ENCODE results near the gene IPP.
A peak's percentile ranks its signal among the peaks of the same experiment; 100 is the strongest.
"Not testable (repeated sequence)": the region's sequence is repeated elsewhere in the genome, so short reads cannot be mapped to it uniquely, and the experiment has no call there.

The IPP gene

DNA sequence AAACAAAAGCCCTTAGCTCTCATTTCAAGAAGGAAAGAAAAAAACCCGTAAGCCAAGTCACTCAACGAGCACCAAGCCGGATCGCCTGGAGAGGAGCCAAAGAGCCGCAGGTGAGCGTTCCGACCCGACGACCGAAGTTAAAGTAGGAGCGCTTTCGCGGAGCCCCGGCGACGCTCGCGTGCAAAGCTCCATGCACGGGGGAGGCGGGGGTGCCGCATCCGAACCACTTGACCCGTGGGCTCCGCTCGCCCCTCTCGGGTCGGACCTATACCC lies 64.5 kb downstream of the IPP start:
- TF ChIP-seq CTCF (conservative IDR thresholded peaks at IDR 0.05): no peak
- no peak for TF ChIP-seq ZFX (IDR thresholded peaks at IDR 0.05)

GRCh38 chr1:45685308-45686014 lies 65.0 kb downstream of the IPP start:
- peak overlapping the region; percentile 95 for H3K27ac ChIP-seq
- no peak for TF ChIP-seq CTCF (conservative IDR thresholded peaks at IDR 0.05)
- no peak for TF ChIP-seq ZFX (IDR thresholded peaks at IDR 0.05)

More for the DNA sequence above, 64.5 kb downstream of the IPP start:
- H3K27ac ChIP-seq: peak overlapping the region; percentile 95

GRCh38 chr1:45684402-45684801 lies 66.1 kb downstream of the IPP start:
- TF ChIP-seq CTCF (conservative IDR thresholded peaks at IDR 0.05): no peak
- no peak for TF ChIP-seq ZFX (IDR thresholded peaks at IDR 0.05)

GRCh38 chr1:45682942-45683341 lies 67.5 kb downstream of the IPP start:
- TF ChIP-seq CTCF (conservative IDR thresholded peaks at IDR 0.05) (no peak), ZFX (IDR thresholded peaks at IDR 0.05) (no peak)
- no peak overlapping the region; the same call in 1 of the 2 replicates for H3K27ac ChIP-seq

More at GRCh38 chr1:45684402-45684801, 66.1 kb downstream of the IPP start:
- no peak overlapping the region for H3K27ac ChIP-seq

- peak overlapping the region; percentile 47 for H3K27ac ChIP-seq
- TF ChIP-seq CTCF (conservative IDR thresholded peaks at IDR 0.05) (no peak), ZFX (IDR thresholded peaks at IDR 0.05) (no peak)
These were observed 71.3 kb downstream of the IPP start for GRCh38 chr1:45679123-45679522.

DNA sequence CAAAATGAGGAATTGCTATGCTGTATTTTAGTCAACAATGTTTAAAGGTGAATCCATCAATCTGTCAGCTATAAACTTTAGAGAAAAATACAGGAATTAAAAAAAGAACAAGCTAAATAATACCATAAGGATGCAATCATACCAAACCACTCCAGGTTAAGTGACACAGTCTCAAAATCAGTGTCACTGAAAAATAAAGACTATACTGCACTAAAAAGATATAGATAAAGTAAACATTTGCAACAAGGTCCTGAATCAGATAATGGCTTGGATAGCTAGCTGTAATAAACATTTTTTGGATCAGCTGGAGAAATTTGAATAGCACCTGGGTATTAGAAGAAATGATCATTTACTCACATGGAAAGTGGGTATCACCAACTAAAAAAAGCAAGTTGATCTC lies 72.0 kb downstream of the IPP start:
- no peak overlapping the region for H3K27ac ChIP-seq
- TF ChIP-seq CTCF (conservative IDR thresholded peaks at IDR 0.05) (no peak), ZFX (IDR thresholded peaks at IDR 0.05) (no peak)

DNA sequence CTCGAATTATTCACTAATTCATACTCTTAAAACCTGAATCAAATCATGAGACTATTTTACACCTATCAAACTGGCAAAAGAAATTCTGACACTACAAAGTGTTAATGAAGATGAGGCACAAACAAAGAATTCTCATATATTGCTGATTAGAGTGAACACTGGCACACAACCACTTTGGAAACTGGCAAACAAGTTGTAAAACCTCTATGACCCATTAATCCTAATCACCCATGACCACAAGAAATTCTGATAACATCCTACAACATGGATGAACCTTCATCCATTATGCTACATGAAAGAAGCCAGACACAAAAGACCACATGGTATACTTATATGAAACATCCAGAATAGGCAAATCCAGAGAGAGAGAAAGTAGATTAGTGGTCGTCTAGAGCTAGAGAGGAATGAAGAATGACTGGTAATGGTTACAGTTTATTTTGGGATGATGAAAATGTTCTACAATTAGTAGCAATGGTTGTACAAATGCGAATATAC lies 72.7 kb downstream of the IPP start:
- no peak overlapping the region for H3K27ac ChIP-seq
- TF ChIP-seq CTCF (conservative IDR thresholded peaks at IDR 0.05) (no peak), ZFX (IDR thresholded peaks at IDR 0.05) (no peak)

DNA sequence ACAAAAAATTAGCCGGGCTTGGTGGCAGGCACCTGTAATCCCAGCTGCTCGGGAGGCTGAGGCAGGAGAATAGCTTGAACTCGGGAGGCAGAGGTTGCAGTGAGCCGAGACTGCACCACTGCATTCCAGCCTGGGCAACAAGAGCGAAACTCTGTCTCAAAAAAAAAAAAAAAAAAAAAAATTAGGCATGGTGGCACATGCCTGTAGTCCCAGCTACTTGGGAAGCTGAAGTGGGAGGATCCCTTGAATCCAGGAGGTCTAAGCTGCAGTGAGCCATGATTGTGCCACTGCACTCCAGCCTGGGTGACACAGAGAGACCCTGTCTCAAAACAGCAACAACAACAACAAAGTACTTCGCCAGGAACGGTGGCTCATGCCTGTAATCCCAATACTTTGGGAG lies 73.9 kb downstream of the IPP start:
- H3K27ac ChIP-seq: not testable (repeated sequence)
